NCI-H1436 treated with DMSO at 0.1 percent for 48 hours (cell line): Measurements from ENCODE around the gene MATN3.
A peak's percentile ranks its signal among the peaks of the same experiment; 100 is the strongest.
"Not testable (repeated sequence)": the region's sequence is repeated elsewhere in the genome, so short reads cannot be mapped to it uniquely, and the experiment has no call there.

Source experiments
- DNase-seq: peaks from one replicate; lab custom pipeline; 2025; lab: John Stamatoyannopoulos, UW

Gene MATN3, protein sequence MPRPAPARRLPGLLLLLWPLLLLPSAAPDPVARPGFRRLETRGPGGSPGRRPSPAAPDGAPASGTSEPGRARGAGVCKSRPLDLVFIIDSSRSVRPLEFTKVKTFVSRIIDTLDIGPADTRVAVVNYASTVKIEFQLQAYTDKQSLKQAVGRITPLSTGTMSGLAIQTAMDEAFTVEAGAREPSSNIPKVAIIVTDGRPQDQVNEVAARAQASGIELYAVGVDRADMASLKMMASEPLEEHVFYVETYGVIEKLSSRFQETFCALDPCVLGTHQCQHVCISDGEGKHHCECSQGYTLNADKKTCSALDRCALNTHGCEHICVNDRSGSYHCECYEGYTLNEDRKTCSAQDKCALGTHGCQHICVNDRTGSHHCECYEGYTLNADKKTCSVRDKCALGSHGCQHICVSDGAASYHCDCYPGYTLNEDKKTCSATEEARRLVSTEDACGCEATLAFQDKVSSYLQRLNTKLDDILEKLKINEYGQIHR

GRCh38 chr2:20012282-20013125, at the start of gene MATN3:
MATN3 (minus strand) TSS chr2:20012668; CDS start chr2:20012631, 37 bp downstream.
- no peak for DNase-seq

- DNase-seq: no peak
These were observed 49.5 kb upstream of the MATN3 start for GRCh38 chr2:20061940-20062339.

- DNase-seq: no peak
These were observed 49.0 kb upstream of the MATN3 start for GRCh38 chr2:20061476-20061875.

GRCh38 chr2:20060106-20060505, 47.6 kb upstream of the MATN3 start:
- no peak for DNase-seq

DNA sequence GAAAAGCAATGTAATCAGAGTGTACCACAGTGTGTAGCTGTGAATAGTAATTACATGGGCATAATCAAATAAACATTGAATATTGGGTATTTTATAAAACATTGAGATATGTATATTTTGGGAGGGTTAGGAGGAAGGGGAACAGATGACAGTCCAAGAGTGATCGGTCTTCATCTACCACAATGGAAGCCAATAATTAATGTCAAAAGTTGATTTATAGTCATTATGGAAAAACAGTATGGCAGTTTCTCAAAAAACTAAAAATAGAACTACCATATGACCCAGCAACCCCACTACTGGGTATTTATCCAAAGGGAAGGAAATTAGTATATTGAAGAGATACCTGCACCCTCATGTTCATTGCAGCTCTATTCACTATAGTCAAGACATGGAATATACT, 44.8 kb upstream of the MATN3 start:
- no peak for DNase-seq

- no peak for DNase-seq
These were observed 42.5 kb upstream of the MATN3 start for GRCh38 chr2:20054931-20055330.

DNA sequence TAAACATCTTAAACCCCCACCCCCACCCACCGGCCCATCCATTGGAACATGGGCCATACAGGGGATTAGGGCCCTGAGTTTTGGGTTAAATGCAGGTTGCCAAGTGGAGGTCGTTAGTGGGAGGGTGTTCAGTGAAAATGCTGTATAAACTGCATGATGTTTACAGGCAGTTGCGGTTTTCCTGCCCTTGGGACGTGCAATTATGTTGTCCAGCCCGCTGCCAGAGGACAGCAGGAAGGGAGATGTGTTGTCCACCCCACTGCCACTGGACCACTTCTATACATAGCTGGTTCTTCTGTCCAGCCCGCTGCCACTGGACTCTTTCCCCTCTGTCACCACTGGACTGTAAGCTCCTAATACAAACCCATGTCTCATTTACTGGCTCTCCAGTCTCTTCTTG, 41.7 kb upstream of the MATN3 start:
- no peak for DNase-seq

GRCh38 chr2:20052861-20053281, 40.4 kb upstream of the MATN3 start:
- peak; percentile 51 for DNase-seq

- no peak for DNase-seq
These were observed 39.9 kb upstream of the MATN3 start for GRCh38 chr2:20052229-20052851.

- DNase-seq: peak; percentile 96
These were observed 39.2 kb upstream of the MATN3 start, which contains the start of gene LAPTM4A for GRCh38 chr2:20051532-20052228. LAPTM4A (minus strand) TSS chr2:20051628; CDS start chr2:20051520, 108 bp downstream.

DNA sequence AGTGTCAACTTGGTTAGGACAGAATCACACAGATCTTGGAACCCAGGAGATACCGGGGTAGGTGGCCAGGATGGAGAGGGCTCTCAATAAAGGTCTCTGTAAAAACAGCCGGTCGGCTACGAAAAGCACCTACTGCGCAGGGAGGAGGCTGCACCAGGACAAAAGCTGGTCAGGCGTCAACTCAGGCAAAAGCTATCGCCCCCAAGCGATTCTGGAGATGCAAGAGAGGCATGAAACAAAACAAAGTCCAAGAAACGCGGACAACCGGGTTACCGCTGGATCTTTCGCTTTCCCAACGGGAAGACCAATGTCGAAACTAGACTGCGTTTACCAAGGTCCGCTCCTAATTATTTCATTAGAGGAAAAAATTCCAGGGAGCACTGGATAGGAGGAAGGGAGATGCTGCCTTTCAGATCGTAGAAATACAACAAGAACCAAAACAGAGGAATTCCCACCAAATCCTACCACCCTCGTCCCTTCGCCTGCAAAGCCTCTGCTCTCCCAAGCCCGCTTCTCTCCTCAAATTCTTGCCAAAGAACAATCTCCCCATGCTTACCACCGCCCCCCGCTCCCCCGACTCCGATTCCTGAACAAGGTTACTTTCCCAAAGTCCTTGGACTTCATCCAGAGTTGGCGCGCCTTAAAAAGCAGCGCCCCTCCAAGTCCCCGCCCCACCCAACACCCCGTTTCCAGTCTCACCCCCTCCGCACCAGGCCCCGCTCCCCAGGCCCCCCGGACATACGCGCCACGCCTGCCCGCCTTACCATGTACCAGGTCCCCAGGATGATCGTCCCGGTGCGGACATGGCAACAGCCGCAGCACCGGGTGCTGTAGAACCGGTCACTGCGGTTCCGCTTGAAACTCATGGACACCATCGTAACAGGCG, 38.4 kb upstream of the MATN3 start:
- no peak for DNase-seq

DNA sequence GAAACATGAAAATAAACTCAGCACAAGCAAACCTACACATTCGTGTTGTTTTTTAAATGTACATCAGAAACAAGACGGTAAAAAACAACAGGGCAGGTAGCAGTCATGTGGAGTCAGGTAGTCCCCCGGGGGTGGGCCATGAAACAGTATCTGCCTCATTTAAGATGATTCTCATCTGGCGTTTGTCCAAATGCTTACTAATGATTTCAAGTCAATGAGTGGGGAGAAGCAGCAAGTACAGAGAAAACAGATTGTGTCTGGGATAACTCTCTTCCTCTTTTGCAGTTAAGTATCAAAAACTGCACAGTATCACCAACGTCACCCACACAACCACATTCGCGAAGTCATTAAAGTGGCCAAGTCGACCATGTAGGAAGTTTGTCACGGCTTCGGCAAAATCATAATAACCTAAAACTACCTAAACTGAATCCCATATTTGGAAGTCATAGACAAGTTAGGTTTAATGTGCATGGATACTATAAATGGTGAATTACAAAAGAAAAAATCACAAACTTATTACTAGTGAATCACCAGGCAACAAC, 37.7 kb upstream of the MATN3 start:
- peak; percentile 81 for DNase-seq

DNA sequence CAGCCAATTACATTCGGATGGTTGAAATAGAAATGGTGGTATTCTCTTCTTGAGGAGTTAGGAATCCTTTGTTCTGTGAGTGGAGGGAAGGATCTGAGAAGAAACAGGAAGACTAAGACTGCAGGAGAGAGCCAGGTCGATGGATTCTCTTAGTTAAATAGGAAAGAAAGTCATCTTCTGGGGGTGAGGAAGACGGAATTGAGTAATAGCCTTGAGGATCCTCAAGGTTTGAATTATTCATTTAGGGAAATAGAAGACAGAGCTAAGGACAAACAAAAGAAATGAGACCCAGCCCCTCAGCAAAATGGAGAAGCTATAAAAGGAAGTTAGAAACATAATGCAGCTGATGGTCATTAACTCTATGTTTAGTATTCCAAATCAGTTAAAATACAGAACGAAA, 37.2 kb upstream of the MATN3 start:
- peak; percentile 35 for DNase-seq

- DNase-seq: no peak
These were observed 36.3 kb upstream of the MATN3 start for GRCh38 chr2:20048488-20049448.

DNA sequence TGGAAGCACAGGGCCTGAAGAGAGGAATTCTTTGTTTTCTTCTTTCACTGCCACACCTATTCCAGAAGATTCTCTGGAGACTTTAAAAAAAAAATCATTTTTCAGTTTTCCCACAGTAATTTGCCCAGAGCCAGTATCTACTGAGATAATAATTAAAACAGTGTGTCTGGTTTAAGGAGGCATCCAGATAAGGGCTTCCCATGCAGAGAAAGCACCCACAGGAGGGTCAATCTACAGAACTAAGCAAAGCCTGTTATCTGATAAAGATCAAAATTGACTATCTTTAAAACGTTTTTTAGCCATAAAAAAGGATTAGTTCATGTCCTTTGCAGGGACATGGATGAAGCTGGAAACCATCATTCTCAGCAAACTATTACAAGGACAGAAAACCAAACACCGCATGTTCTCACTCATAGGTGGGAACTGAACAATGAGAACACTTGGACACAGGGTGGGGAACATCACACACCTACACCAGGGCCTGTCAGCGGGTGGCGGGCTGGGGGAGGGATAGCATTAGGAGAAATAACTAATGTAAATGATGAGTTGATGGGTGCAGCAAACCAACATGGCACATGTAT, 33.3 kb upstream of the MATN3 start:
- not testable (repeated sequence) for DNase-seq

- no peak for DNase-seq
These were observed 32.3 kb upstream of the MATN3 start for GRCh38 chr2:20044778-20045177.

- DNase-seq: no peak
These were observed 30.1 kb upstream of the MATN3 start for GRCh38 chr2:20042531-20042930.

GRCh38 chr2:20040489-20041172, 28.2 kb upstream of the MATN3 start:
- no peak for DNase-seq
